ENCODE results near the gene EHMT1.

DNA sequence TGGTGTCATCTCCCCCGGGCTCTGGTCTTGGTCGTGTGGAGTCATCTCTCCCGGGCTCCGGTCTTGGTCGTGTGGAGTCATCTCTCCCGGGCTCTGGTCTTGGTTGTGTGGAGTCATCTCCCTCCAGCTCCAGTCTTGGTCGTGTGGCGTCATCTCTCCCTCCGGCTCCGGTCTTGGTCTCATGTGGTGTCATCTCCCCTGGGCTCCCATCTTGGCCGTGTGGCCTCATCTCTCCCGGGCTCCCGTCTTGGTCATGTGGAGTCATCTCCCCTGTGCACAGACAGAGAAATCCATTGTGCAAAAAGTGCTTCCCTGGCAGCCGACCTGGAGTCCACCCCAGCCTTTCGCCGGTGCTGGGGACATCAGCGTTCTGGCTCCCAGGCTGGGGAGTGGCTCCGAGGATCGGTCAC, 167.7 kb downstream of the EHMT1 start:
- TF ChIP-seq, protein P1, sequence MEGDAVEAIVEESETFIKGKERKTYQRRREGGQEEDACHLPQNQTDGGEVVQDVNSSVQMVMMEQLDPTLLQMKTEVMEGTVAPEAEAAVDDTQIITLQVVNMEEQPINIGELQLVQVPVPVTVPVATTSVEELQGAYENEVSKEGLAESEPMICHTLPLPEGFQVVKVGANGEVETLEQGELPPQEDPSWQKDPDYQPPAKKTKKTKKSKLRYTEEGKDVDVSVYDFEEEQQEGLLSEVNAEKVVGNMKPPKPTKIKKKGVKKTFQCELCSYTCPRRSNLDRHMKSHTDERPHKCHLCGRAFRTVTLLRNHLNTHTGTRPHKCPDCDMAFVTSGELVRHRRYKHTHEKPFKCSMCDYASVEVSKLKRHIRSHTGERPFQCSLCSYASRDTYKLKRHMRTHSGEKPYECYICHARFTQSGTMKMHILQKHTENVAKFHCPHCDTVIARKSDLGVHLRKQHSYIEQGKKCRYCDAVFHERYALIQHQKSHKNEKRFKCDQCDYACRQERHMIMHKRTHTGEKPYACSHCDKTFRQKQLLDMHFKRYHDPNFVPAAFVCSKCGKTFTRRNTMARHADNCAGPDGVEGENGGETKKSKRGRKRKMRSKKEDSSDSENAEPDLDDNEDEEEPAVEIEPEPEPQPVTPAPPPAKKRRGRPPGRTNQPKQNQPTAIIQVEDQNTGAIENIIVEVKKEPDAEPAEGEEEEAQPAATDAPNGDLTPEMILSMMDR (IDR thresholded peaks at IDR 0.05), result no peak
- TF ChIP-seq POLR2A (IDR thresholded peaks at IDR 0.05), result no peak

All from right lobe of liver (tissue), 4 donors.